ENCODE data around the gene ARRDC3. TPM values are rescaled to one million over a fixed set of nuclear protein-coding genes. Genes with fewer than 3 reads are reported as not detected.

Gene ARRDC3
- total RNA-seq, 4 donors from 2014 or later = 41.3 to 92.0 (median 61.8) TPM

GRCh38 chr5:91378752-91379211 lies 4.3 kb downstream of the ARRDC3 start:
- TF ChIP-seq CTCF (IDR thresholded peaks at IDR 0.05; ENCODE audit: low read depth) = no peak

- TF ChIP-seq CTCF (IDR thresholded peaks at IDR 0.05; ENCODE audit: low read depth) = no peak
Measured at GRCh38 chr5:91374893-91375520, 8.1 kb downstream of the ARRDC3 start.

- TF ChIP-seq CTCF (IDR thresholded peaks at IDR 0.05; ENCODE audit: low read depth) = no peak
Measured at GRCh38 chr5:91373600-91373999, 9.5 kb downstream of the ARRDC3 start.

- no peak for TF ChIP-seq CTCF (IDR thresholded peaks at IDR 0.05; ENCODE audit: low read depth)
Measured at GRCh38 chr5:91373006-91373405, 10.1 kb downstream of the ARRDC3 start.

- no peak for TF ChIP-seq CTCF (IDR thresholded peaks at IDR 0.05; ENCODE audit: low read depth)
Measured at GRCh38 chr5:91369480-91369879, 13.6 kb downstream of the ARRDC3 start.

- TF ChIP-seq CTCF (IDR thresholded peaks at IDR 0.05; ENCODE audit: low read depth) = no peak
Measured at GRCh38 chr5:91367908-91368648, 15.0 kb downstream of the ARRDC3 start.

GRCh38 chr5:91367344-91367743 lies 15.8 kb downstream of the ARRDC3 start:
- TF ChIP-seq CTCF (IDR thresholded peaks at IDR 0.05; ENCODE audit: low read depth) = no peak

Measured in subcutaneous adipose tissue (tissue), 4 donors.